Left lung (tissue), 10 donors: ENCODE data around the gene F8A1. TPM values are rescaled to one million over a fixed set of nuclear protein-coding genes. Genes with fewer than 3 reads are reported as not detected.
"Not testable (repeated sequence)": the region's sequence is repeated elsewhere in the genome, so short reads cannot be mapped to it uniquely, and the experiment has no call there.

Experiments
- ATAC-seq: fragments of 200-7000 bp; cut with Tn5 transposase; one replicate; pipeline ENCODE4 v1.9.1; 2020; ENCODE audit warnings: moderate library complexity
- DNase-seq, 4 donors: peaks; one replicate each; pipeline ENCODE4 v3.0.0-alpha.2; 2013 to 2020
- H3K27ac ChIP-seq, 2 donors: fragments of 200-600 bp; sonication (generic) in 1 of 2; one replicate each; pipeline versions ENCODE4 v1.5.0 to v1.8.0; 2020 to 2021
- H3K27me3 ChIP-seq, 2 donors: fragments of 200-600 bp; sonication (generic) in 1 of 2; one replicate each; pipeline versions ENCODE4 v1.5.0 to v1.8.0; 2020 to 2021
- H3K36me3 ChIP-seq, 2 donors: fragments of 200-600 bp; sonication (generic) in 1 of 2; one replicate each; pipeline versions ENCODE4 v1.5.0 to v1.8.0; 2020 to 2021
- H3K4me1 ChIP-seq, 2 donors: fragments of 200-600 bp; one replicate each; pipeline ENCODE4 v1.8.0; 2021
- H3K4me3 ChIP-seq, 2 donors: fragments of 200-600 bp; sonication (generic) in 1 of 2; one replicate each; pipeline versions ENCODE4 v1.5.0 to v1.8.0; 2020 to 2021; ENCODE audit warnings: mild to moderate bottlenecking in 1 of 2
- H3K9me3 ChIP-seq, 2 donors: fragments of 200-600 bp; sonication (generic) in 1 of 2; one replicate each; pipeline versions ENCODE4 v1.5.0 to v1.8.0; 2020 to 2021
- intact Hi-C, 2 donors: fragments of 100-400 bp; cut with DNase I; formaldehyde crosslinking; loops; one replicate each; pipeline versions ENCODE4 v1.11.2 to v1.14.2; 2022
- microRNA-seq, 2 donors: library from miRNA; unstranded; fragments of <30 nt; microRNA quantifications; one replicate each; pipeline ENCODE4, GENCODE V29; 2019
- polyA plus RNA-seq, 6 donors: library from polyadenylated mRNA; unstranded; fragments of 120-200 nt; gene quantifications; one replicate each; pipeline ENCODE4 v1.2.1, GENCODE V29; 2013; ENCODE audit not compliant: insufficient read length in 6 of 6
- total RNA-seq, 2 donors: library from RNA; stranded (reverse); fragmentation: NEBNext Ultra II Directional; extraction: Animal tissue kit (Norgen Biotek cat#: 25700); gene quantifications; one replicate each; pipeline ENCODE4 v1.2.1, GENCODE V29; 2021
- TF ChIP-seq, protein P1 (sequence below), 2 donors: fragments of 200-600 bp; sonication (generic) in 1 of 2; IDR thresholded peaks; one replicate each; pipeline versions ENCODE4 v1.5.0 to v1.8.0; 2021; ENCODE audit warnings: antibody characterized with exemption in 2 of 2
- donor health status: DM: no; HTN: yes; CAD: no.
- donor health status: DM: no; HTN: no; CAD: no.

Gene F8A1
- total and polyA plus RNA-seq, 8 donors = 7.6 to 33.1 (median 15.6) TPM

DNA sequence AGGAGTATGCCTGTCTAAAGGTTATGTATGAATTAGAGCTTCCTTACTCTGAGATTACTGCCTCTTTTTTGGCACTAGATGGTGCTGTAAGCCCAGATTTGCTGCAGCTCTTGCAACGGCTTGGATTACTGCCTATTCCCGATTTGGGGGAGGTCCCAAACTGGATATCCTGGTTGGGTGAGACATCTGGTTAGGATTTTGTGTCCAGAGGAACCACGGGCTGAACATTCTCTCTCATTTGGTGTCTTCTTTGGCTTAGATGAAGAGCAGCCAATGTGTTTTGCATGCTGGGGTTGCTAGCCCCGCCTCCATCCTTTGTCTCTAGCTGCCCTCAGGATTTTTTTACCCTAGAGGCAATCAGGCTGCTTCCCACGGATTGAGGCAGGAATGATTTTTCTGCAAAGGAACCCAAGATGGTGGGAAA lies 31.9 kb downstream of the F8A1 start:
- Histone ChIP-seq H3K9me3 (no peaks in the 10 kb centered on the region), H3K27me3 (no peaks in the 10 kb centered on the region), H3K4me1 (no peaks in the 10 kb centered on the region), H3K27ac (no peak overlapping the region), H3K4me3 (no peak overlapping the region), H3K36me3 (no peaks in the 10 kb centered on the region)
- peak in 3 of 4 donors; percentile 38 to 79 (median 40) for DNase-seq
- TF ChIP-seq, protein P1, sequence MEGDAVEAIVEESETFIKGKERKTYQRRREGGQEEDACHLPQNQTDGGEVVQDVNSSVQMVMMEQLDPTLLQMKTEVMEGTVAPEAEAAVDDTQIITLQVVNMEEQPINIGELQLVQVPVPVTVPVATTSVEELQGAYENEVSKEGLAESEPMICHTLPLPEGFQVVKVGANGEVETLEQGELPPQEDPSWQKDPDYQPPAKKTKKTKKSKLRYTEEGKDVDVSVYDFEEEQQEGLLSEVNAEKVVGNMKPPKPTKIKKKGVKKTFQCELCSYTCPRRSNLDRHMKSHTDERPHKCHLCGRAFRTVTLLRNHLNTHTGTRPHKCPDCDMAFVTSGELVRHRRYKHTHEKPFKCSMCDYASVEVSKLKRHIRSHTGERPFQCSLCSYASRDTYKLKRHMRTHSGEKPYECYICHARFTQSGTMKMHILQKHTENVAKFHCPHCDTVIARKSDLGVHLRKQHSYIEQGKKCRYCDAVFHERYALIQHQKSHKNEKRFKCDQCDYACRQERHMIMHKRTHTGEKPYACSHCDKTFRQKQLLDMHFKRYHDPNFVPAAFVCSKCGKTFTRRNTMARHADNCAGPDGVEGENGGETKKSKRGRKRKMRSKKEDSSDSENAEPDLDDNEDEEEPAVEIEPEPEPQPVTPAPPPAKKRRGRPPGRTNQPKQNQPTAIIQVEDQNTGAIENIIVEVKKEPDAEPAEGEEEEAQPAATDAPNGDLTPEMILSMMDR (IDR thresholded peaks at IDR 0.05) = peak in 1 of 2 donors; percentile 25
- peak; percentile 83 for ATAC-seq
- intact Hi-C loops = no loop called here

DNA sequence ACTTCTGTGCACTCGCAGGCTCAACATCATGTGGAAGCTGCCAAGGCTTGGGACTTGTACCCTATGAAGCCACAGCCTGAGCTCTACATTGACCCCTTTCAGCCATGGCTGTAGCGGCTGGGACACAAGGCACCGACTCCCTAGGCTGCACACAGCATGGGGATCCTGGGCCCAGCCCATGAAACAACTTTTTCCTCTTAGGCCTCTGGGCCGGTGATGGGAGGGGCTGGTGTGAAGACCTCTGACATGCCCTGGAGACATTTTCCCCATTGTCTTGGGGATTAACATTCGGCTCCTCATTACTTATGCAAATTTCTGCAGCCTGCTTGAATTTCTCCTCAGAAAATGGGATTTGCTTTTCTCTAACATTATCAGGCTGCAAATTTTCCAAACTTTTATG lies 38.6 kb downstream of the F8A1 start:
- H3K27ac ChIP-seq, DNase-seq, H3K36me3 ChIP-seq, H3K4me3 ChIP-seq, H3K27me3 ChIP-seq, H3K9me3 ChIP-seq, intact Hi-C loops, ATAC-seq, H3K4me1 ChIP-seq: not testable (repeated sequence)

Small RNA genes within 50 kb of the gene (microRNA-seq; reads per million reads assigned to microRNA genes)
- gene MIR1184-1 = 0 reads per million in 2 donors

Other genes starting within 250 kb of the F8A1 start
- gene CTAG2, start 232.8 kb upstream of the F8A1 start, total RNA-seq = not detected
- not detected for gene CTAG2, start 232.8 kb upstream of the F8A1 start, polyA plus RNA-seq
- gene GAB3, start 135.3 kb upstream of the F8A1 start, total RNA-seq = 10 to 100 TPM in 1 of 2 donors, 1 to 10 TPM in 1; 6.6 to 15.0 TPM
- 1 to 10 TPM; 6.7 to 9.6 (median 7.8) TPM for gene GAB3, start 135.3 kb upstream of the F8A1 start, polyA plus RNA-seq
- 10 to 100 TPM; 22.3 to 42.5 TPM for gene DKC1, start 123.5 kb upstream of the F8A1 start, total RNA-seq
- 10 to 100 TPM; 56.7 to 70.6 (median 66.0) TPM for gene DKC1, start 123.5 kb upstream of the F8A1 start, polyA plus RNA-seq
- 100 to 1,000 TPM in 1 of 2 donors, 10 to 100 TPM in 1; 44.9 to 125 TPM for gene MPP1, start 80.9 kb upstream of the F8A1 start, total RNA-seq
- gene MPP1, start 80.9 kb upstream of the F8A1 start, polyA plus RNA-seq = 10 to 100 TPM; 41.7 to 52.3 (median 44.6) TPM
- not detected for gene SMIM9, start 51.7 kb upstream of the F8A1 start, total RNA-seq
- not detected for gene SMIM9, start 51.7 kb upstream of the F8A1 start, polyA plus RNA-seq
- 10 to 100 TPM in 1 of 2 donors, 1 to 10 TPM in 1; 7.0 to 27.4 TPM for gene F8, start 136.4 kb downstream of the F8A1 start, total RNA-seq
- gene F8, start 136.4 kb downstream of the F8A1 start, polyA plus RNA-seq = 1 to 10 TPM; 4.1 to 5.8 (median 4.8) TPM
- 10 to 100 TPM; 71.5 to 85.2 TPM for gene FUNDC2, start 140.5 kb downstream of the F8A1 start, total RNA-seq
- 100 to 1,000 TPM; 102 to 122 (median 106) TPM for gene FUNDC2, start 140.5 kb downstream of the F8A1 start, polyA plus RNA-seq
- gene CMC4, start 184.8 kb downstream of the F8A1 start, total RNA-seq = 1 to 10 TPM; 3.8 to 6.6 TPM
- gene CMC4, start 184.8 kb downstream of the F8A1 start, polyA plus RNA-seq = 10 to 100 TPM in 2 of 6 donors, 1 to 10 TPM in 4; 3.3 to 10.4 (median 7.1) TPM
- 10 to 100 TPM; 11.5 to 13.1 TPM for gene MTCP1, start 184.8 kb downstream of the F8A1 start, total RNA-seq
- 10 to 100 TPM; 18.4 to 27.0 (median 22.8) TPM for gene MTCP1, start 184.8 kb downstream of the F8A1 start, polyA plus RNA-seq
- gene BRCC3, start 185.2 kb downstream of the F8A1 start, total RNA-seq = 10 to 100 TPM; 20.4 to 20.7 TPM
- gene BRCC3, start 185.2 kb downstream of the F8A1 start, polyA plus RNA-seq = 10 to 100 TPM; 20.1 to 25.5 (median 24.3) TPM